Smooth muscle cell (in vitro differentiated cells): Measurements from ENCODE around the gene HSD17B8. TPM values are rescaled to one million over a fixed set of nuclear protein-coding genes. Genes with fewer than 3 reads are reported as not detected.
A peak's percentile ranks its signal among the peaks of the same experiment; 100 is the strongest.

Experiments used
- DNase-seq: peaks from one replicate; lab custom pipeline; 2025; ENCODE audit not compliant: unreplicated experiment; lab: John Stamatoyannopoulos, UW
- H2AFZ ChIP-seq: fragments of 200-600 bp; sonication (generic); 2 replicates; pipeline ENCODE4 v1.6.0; 2016; ENCODE audit warnings: antibody characterized with exemption, low read depth, mild to moderate bottlenecking
- H3F3A ChIP-seq: fragments of 200-600 bp; sonication (generic); 2 replicates; pipeline ENCODE4 v1.6.0; 2017; ENCODE audit warnings: antibody characterized with exemption, low read depth
- H3K27ac ChIP-seq: fragments of 200-600 bp; sonication (generic); 2 replicates; pipeline ENCODE4 v1.5.1; 2016; ENCODE audit warnings: low read depth, mild to moderate bottlenecking
- H3K27me3 ChIP-seq: fragments of 200-600 bp; sonication (generic); 2 replicates; pipeline ENCODE4 v1.6.1; 2016; ENCODE audit warnings: low read depth, mild to moderate bottlenecking
- H3K36me3 ChIP-seq: fragments of 200-600 bp; sonication (generic); 2 replicates; pipeline ENCODE4 v1.5.1; 2016; ENCODE audit warnings: low read depth
- H3K4me1 ChIP-seq: fragments of 200-600 bp; sonication (generic); 2 replicates; pipeline ENCODE4 v1.5.1; 2016; ENCODE audit warnings: low read depth
- H3K4me2 ChIP-seq: fragments of 200-600 bp; sonication (generic); 2 replicates; pipeline ENCODE4 v1.6.0; 2016; ENCODE audit warnings: mild to moderate bottlenecking
- H3K4me3 ChIP-seq: fragments of 200-600 bp; sonication (generic); 2 replicates; pipeline ENCODE4 v1.5.1; 2016; ENCODE audit warnings: mild to moderate bottlenecking
- H3K79me2 ChIP-seq: fragments of 200-600 bp; sonication (generic); 2 replicates; pipeline ENCODE4 v1.6.0; 2016; ENCODE audit warnings: low read depth, mild to moderate bottlenecking
- H3K9ac ChIP-seq: fragments of 200-600 bp; sonication (generic); 2 replicates; pipeline ENCODE4 v1.6.0; 2016; ENCODE audit warnings: low read depth
- H3K9me3 ChIP-seq: fragments of 200-600 bp; sonication (generic); replicated peaks from 2 replicates; pipeline ENCODE4 v1.5.1; 2016; ENCODE audit warnings: low read depth
- H4K20me1 ChIP-seq: fragments of 200-600 bp; sonication (generic); 2 replicates; pipeline ENCODE4 v1.6.0; 2016; ENCODE audit warnings: low read depth
- CTCF ChIP-seq: fragments of 200-600 bp; sonication (generic); IDR thresholded peaks from 2 replicates; pipeline ENCODE4 v1.5.1; 2017; ENCODE audit warnings: borderline replicate concordance, mild to moderate bottlenecking, antibody characterized with exemption; ENCODE audit not compliant: insufficient read depth, poor library complexity, severe bottlenecking
- WGBS: methylation state at CpG from one replicate; pipeline ENCODE4 v1.1.7; 2016; ENCODE audit warnings: low lambda C conversion rate; 5-methylcytosine and 5-hydroxymethylcytosine counted together
- polyA plus RNA-seq: library from polyadenylated mRNA; unstranded; fragments of >200 nt; fragmentation: Nextera tagmentation; extraction: Ambion mirVana; gene quantifications from 2 replicates; pipeline ENCODE4 v1.2.1, GENCODE V29; 2016
- total RNA-seq: library from RNA; depleted of rRNA; stranded (reverse); fragments of >200 nt; gene quantifications from 2 replicates; pipeline ENCODE4 v1.2.3, GENCODE V29; 2014

Gene HSD17B8
- total and polyA plus RNA-seq, 2 experiments from 2014 or later = 3.7 to 4.9 TPM

DNA sequence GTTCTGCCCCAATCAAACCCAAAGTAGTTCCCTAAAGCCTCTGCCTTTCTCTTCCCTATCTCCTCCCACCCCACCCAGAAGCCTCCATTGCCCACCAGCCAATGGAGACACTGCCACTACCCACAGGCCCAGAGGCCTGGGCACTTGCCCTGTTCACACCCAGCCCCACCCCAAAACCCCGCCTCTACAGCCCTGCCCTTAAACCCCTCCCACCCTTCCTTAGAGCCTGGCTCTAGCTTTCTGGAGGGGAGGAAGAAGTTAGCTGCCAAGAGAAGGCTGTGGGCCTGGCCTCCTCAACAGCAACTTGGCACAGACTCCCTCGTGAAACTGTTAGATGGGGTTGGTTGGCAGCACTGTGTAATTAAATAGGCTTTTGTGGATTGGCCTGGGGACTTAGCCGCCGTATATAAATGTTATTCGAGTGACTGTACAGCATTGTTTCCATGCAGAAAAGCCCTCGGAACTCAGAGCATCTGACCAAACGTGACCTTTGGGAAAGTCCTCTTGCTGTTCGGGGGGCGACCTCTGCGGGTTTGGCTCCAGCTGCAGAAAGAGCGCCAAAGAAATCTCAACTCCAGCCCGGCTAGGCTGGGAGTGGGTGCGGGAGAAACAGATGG is 43.6 kb upstream of the HSD17B8 start:
- WGBS = 35% methylated on average over 13 of the region's 13 CpGs
- Histone ChIP-seq H3K36me3 (no peaks in the 10 kb centered on the region), H3F3A (no peaks in the 10 kb centered on the region), H3K79me2 (no peaks in the 10 kb centered on the region), H3K27me3 (no peaks in the 10 kb centered on the region), H4K20me1 (no peaks in the 10 kb centered on the region), H3K9ac (no peak overlapping the region), H2AFZ (no peak overlapping the region), H3K4me2 (peak overlapping the region; percentile 82), H3K4me1 (no peaks in the 10 kb centered on the region), H3K4me3 (peak overlapping the region; percentile 48), H3K27ac (peak overlapping the region; percentile 27), H3K9me3 (no peaks in the 10 kb centered on the region)
- DNase-seq = no peak
- TF ChIP-seq CTCF = no peak

DNA sequence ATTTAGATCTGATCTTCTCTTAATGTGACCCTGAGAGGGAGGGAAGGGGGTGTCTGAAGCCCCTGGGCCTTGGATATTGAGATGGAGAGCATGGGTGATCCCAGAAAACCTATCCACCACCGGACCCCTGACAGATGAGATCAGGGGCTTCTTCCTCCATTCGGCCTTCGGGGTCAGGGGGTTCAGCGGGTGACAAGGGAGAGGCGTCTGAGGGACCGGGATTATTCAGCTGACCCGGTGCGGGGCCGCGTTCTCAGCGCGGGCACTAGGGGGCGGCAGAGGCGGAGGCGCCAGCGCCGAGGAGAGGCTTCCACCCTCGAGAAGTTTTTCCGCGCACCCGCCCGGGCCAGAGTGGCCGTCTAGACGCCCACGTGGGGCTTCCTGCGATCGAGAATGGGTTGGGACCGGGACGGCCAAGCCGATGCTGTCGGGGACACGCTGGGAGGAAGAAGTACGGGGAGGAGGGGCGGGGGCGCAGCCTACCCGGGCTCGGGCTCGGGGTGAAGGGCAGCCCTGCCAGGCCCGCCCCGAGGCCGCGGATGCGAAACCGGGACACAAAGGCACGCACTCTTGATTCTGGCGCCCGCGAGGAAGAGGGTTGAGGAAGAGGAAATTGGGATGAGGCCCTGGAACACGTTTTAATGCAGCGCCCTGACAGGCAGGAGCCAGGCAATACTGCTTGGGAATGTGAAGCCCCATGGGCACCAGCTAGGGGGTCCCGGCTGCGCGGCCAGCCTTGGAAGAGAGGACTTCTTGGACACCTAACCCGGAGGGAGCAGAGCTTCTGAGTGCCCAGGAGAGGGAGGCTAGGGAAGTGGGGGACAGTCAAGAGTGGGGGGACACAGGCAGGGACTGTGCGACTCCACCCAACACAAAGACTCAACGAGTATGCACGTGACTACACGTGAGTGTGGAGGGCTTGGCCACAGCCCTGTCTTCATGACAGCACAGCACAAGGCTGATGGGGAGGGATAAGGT is 42.8 kb upstream of the HSD17B8 start:
- H3K4me1 ChIP-seq = no peaks in the 10 kb centered on the region
- H4K20me1 ChIP-seq = no peaks in the 10 kb centered on the region
- H3K27me3 ChIP-seq = no peaks in the 10 kb centered on the region
- H3K9me3 ChIP-seq = no peaks in the 10 kb centered on the region
- peak; percentile 93 for TF ChIP-seq CTCF
- peak overlapping the region; percentile 27 for H3K27ac ChIP-seq
- no peak overlapping the region for H3K9ac ChIP-seq
- H3K36me3 ChIP-seq = no peaks in the 10 kb centered on the region
- H3K4me3 ChIP-seq = peak overlapping the region; percentile 48
- H3F3A ChIP-seq = no peaks in the 10 kb centered on the region
- WGBS = 20% methylated on average over 35 of the region's 58 CpGs
- H2AFZ ChIP-seq = peak overlapping the region; percentile 45
- peak overlapping the region; percentile 82 for H3K4me2 ChIP-seq
- no peaks in the 10 kb centered on the region for H3K79me2 ChIP-seq
- DNase-seq = peak; percentile 60

DNA sequence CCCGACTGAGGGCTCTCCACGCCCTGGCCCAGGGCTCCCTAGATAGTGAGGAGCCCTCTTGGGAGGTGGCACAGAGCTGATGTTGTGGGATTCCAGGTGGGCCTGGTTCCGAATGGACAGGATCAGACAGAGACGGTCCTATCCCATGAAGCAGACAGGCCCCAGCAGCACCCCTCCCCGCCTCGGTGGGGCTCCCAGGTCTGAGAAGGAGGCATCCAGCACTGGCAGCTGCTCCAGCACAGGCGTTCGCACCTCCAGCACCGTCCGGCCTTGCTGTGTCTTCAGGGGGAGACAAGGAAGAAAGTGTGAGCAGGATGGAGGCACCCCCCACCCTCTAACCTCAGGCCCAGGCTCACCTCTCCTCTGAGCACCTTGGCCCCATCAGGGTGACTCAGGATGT is 40.9 kb upstream of the HSD17B8 start:
- Histone ChIP-seq H3K9ac (no peak overlapping the region), H3K36me3 (no peaks in the 10 kb centered on the region), H3K27ac (no peak overlapping the region), H3K4me3 (no peak overlapping the region), H3K9me3 (no peaks in the 10 kb centered on the region), H3K79me2 (no peaks in the 10 kb centered on the region), H2AFZ (no peak overlapping the region), H3F3A (no peaks in the 10 kb centered on the region), H4K20me1 (no peaks in the 10 kb centered on the region), H3K4me1 (no peaks in the 10 kb centered on the region), H3K27me3 (no peaks in the 10 kb centered on the region), H3K4me2 (no peak overlapping the region)
- no peak for TF ChIP-seq CTCF
- WGBS = 89% methylated on average over 10 of the region's 10 CpGs
- DNase-seq = no peak
